Stimulated activated CD4-positive, alpha-beta T cell treated with anti-CD3 and anti-CD28 coated beads, Interleukin-12 subunit alpha, Interleukin-12 subunit beta, amount 100 ng/mL, for 4 hours (primary cell): ENCODE data around the gene ATAT1.

Experiments used
- DNase-seq: peaks from one replicate; pipeline ENCODE4 v3.0.0-alpha.2; 2020

Gene ATAT1

DNA sequence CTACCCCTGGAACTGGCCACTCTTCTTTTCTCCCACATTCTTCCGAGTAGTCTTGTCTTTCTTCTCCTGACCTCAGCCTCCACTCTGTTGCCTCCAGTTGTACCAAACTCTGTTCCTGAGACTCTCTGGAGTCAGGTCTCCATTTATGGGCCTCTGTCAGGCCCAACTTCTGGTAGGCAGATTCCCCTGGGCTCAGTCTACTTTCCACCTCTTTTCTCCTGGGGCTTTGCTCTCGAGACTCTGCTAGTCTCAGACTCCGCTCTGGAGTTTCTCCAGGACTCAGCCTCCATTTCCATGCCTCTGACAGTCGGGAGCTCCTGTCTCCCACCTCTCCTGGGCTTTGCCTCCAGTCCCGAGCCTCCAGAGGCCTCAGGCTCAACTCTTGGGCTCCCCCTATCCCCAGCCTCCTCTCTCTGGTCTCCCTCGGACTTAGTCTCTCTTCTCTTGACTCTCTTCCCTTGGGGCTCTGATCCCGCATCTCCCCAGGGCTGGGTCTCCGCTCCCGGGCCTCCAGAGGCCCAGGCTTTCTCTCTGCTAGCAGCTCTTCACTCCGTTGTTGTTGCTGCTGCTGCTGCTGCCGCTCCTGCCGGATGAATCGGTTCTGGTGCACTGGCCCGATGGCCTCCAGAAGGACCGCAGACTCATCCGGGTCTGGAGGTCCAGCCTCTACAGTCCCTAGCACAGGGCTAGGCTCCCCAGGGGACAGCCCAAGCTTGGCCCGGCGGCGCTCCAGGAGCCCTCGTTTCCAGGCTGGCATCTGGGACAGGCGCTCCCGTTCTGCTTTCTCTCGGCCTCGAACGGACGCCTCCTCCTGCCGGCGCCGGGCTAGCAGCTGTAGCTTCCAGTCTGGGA lies 58.7 kb downstream of the ATAT1 start:
- DNase-seq = no peak

GRCh38 chr6:30686009-30686907 lies 59.6 kb downstream of the ATAT1 start, which contains the start of gene PPP1R18:
Gene PPP1R18 (minus strand): TSS chr6:30686645. CDS start chr6:30686018, 627 bp downstream.
- peak; percentile 88 for DNase-seq

- peak; percentile 84 for DNase-seq
Measured at GRCh38 chr6:30686908-30687658, 60.4 kb downstream of the ATAT1 start.

GRCh38 chr6:30687659-30688431 lies 61.2 kb downstream of the ATAT1 start:
- DNase-seq = no peak

DNA sequence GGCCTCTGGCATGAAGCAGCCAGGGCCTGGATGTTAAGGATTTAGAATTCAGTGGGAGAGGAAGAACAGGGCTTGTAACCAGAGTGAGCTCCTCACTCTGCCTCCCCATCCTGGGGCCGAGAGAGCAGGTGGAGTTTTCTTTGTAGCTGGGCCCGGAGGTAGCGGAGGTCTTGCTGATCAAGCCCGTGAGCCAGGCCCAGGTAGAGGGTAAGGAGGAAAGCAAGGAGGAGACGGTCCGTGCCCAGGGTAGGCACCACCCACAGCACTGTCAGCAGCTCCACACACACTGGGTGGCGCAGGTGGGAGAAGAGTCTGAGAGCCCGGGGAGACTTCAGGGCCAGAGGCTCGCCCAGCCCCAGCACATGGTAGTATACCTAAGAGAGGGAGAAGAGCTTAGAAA lies 61.9 kb downstream of the ATAT1 start:
- DNase-seq = no peak

DNA sequence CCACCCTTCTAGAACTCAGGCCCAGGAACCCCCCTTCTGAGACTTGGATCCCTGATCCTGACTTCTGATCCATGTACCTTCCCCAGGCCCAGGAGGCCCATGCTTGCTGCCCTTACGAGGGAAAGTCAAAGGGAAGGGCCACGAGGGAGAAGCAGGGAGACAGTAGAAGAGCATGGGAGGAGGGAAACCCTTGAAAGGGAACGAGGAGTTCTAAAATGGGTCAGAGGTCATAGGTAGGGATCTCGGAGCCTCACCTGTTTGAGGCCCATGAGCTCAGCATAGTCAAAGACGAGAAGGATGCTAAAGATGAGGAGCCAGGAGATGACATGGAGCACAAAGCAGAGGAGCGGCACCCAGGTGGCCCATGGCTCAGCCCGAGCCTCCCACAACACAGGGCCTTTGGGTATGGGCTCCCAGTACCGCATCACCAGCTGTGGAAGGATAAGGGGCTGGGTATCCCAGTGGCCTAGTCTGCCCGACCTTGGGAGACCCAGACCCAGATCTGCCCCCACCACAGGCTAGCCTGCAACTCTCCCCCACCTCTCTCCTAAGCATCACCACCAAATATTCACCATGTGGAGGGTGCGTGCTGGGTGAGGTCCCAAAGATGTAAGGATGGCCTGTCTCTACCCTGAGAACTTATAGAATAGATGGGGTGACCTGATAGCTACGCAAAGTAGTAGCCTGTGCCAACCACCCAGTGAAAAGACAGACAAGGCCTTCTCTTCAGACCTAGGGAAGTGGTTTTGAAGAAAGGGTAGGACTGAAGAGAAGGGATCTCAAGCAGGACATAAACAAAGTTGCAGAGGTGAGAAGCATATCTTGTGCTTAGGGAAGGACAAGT lies 62.6 kb downstream of the ATAT1 start:
- DNase-seq = no peak

GRCh38 chr6:30689985-30690384 lies 63.3 kb downstream of the ATAT1 start:
- no peak for DNase-seq

GRCh38 chr6:30690403-30691207 lies 63.9 kb downstream of the ATAT1 start, which contains the start of gene NRM:
Gene NRM (minus strand): TSS chr6:30690984. CDS start chr6:30690974, 10 bp downstream.
- DNase-seq = peak; percentile 81

- DNase-seq = no peak
Measured at GRCh38 chr6:30691208-30691847, 64.7 kb downstream of the ATAT1 start.
